Stimulated activated CD4-positive, alpha-beta T cell treated with anti-CD3 and anti-CD28 coated beads, Interleukin-4, amount 100 ng/mL, for 48 hours (primary cell): Measurements from ENCODE around the gene NLGN2.

Experiments
- DNase-seq, 2 donors: peaks; one replicate each; pipeline ENCODE4 v3.0.0-alpha.2; 2020; ENCODE audit warnings: low read depth in 2 of 2

NLGN2 gene

DNA sequence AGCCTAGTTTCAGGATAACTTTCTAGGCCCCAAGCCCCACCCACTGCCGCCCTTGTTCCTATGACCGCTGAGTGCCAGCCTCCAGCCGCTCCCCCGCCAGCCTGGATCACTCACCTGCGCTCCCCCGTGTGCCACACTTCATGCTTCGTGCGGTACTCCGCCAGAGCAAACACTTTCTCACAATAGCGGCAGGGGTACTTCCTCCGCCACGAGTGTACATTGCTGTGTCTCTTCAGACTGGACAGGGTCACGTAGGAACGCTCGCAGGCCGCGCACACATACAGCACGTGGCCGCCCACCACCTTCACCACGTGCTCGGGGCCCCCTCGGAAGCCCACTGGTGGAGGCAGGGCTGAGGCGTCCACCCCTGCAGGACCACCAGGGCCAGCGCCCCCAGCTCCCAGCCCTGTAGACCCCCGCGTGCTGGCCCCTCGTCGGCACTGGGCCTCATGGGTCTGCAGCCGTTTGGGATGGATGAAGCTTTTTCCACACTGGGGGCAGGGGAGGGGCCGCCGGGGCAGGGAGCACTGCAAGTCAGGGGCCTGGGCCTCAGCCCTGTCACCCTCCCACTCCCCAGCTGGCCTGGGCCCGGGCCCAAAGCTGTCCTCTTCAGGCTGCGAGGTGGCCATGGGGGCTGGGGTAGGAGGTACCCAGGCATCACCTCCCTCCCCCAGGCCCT is 58.1 kb downstream of the NLGN2 start:
- DNase-seq = no peak

DNA sequence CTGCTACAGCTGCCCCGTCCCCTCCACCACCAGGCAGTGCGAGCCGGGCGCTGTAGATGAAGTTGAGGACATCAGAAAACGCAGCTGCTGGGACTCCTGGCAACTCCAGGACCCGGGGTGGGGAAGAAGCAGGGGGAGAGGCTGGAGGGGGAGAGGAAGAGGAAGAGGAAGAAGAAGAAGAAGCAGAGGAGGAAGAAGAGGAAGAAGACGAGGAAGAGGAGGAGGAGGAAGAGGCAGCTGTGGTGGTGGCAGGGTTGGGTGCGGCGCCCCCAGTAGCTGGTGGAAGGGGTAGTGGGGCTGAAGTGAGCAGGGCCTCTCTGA is 58.6 kb downstream of the NLGN2 start:
- DNase-seq = no peak

DNA sequence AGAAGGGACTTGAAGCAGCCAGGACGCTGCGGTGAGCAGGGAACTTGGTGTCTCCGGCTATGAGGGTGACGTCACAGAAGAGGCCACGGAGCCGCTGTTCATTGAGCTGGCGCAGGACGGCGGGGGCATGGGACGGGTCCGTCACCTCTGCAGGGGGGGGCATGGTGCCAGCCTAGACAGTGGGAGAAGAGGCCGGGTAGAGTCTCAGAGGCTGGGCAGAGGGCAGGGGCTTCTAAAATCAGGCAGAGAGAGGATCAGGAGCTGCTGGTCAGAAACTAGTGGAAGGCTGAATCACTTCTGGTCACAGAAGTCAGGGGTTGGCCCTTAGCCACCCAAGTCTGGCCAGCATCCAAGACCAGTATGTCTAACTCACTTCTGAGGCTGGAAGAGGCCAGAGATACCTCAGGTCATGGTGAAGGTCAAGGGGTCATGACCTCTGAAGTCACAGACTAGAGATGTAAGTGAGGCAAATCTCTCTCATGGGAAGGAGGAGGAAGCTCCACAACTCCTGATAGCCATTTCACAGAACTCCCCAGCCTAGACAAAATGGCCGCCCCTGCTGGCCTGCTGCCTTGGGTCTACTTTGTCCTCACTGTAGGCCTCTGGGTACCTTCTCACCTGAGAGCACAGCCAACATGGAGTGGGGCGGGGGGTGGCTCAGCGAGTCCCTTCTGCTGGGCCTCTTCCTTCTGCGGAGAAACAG is 59.1 kb downstream of the NLGN2 start:
- DNase-seq = no peak

DNA sequence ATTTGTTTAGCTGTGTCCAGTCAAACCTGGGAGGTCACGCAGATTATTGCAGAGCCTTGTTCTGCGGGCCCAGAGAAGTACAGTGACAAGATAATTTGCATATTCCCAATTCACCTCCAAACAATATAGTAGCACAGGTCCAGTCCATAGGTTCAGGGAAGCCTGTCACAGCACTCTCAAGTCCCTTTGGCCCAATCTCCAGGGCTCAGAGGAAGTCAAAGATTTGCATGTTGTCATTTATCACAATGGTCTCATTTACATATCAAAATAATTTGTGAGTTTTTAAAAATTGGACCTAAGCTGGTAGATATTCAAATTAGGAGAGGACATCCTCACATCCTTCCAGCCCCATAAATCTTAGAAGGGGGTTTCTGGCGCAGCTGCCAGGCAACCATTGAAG is 59.9 kb downstream of the NLGN2 start:
- DNase-seq = no peak

DNA sequence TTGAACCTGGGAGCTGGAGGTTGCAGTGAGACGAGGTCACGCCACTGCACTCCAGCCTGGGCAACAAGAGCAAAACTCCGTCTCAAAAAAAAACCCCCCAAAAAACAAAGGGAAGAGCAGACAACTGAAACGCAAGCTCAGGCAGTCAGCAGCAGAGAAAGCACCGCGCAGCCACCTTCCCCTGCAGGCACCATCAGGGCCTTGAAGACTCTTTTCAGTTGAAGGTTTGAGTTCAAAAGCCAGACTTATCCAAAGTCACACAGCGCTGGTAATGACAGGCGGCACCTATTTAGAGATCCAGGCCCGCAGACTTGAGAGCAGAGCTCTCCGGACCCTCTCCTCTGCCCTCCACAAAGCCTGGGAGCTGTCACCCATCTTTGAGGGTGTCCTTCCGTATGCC is 60.6 kb downstream of the NLGN2 start:
- no peak for DNase-seq

DNA sequence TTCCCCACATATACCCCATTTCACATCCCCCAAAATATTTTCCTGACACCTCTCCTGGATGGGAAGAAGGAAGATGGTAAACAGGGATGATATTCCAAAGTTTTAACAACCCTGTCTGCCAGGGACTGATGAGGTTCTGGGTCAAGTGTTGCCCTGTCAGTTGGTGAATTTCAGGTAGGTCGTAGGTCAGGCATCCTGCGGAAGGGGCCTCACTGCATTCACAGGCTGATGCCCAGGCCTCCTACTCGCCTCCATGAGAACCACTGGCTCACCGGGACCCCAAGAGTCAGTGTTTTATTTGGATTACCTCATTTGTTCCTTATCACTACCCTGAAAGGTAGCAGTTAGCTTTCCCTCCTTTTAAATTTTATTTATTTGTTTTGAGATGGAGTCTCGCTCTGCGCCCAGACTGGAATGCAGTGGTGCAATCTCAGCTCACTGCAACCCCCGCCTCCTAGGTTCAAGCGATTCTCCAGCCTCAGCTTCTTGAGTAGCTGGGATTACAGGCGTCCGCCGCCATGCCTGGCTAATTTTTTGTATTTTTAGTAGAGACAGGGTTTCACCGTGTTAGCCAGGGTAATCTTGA is 61.3 kb downstream of the NLGN2 start:
- no peak for DNase-seq
